Fibroblast of the aortic adventitia (primary cell): ENCODE data around the gene IL36RN. TPM values are rescaled to one million over a fixed set of nuclear protein-coding genes. Genes with fewer than 3 reads are reported as not detected.

Source experiments
- DNase-seq: peaks from one replicate; pipeline ENCODE4 v3.0.0-alpha.2; 2010; ENCODE audit warnings: low read depth
- H3K4me3 ChIP-seq: 2 replicates; pipeline ENCODE4 v1.5.1; 2011; ENCODE audit warnings: low read depth, mild to moderate bottlenecking, control low read depth, low read length, moderate library complexity
- total RNA-seq: library from RNA; depleted of rRNA; stranded (reverse); fragments of >200 nt; gene quantifications from 2 replicates; pipeline ENCODE4 v1.2.3, GENCODE V29; 2012; ENCODE audit warnings: low replicate concordance
- TF ChIP-seq, protein P1 (sequence below): IDR thresholded peaks from 2 replicates; pipeline ENCODE4 v1.5.1; 2011; ENCODE audit warnings: mild to moderate bottlenecking, low read length, control low read depth, inconsistent platforms; ENCODE audit not compliant: insufficient read depth

Gene IL36RN
- total RNA-seq, 1 donor, result not detected

DNA sequence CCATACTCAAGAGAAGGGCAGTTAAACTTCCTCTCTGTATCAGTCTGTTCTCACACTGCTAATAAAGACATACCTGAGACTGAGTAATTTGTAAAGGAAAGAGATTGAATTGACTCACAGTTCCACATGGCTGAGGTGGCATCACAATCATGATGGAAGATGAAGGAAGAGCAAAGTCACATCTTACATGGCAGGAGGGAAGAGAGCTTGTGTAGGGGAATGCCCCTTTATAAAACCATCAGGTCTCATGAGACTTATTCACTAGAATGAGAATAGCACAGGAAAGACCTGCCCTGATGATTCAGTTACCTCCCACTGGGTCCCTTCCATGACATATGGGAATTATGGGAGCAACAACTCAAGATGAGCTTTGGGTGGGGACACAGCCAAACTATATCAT lies 4.9 kb upstream of the IL36RN start:
- H3K4me3 ChIP-seq, result no peak overlapping the region
- no peak for DNase-seq
- TF ChIP-seq, protein P1, sequence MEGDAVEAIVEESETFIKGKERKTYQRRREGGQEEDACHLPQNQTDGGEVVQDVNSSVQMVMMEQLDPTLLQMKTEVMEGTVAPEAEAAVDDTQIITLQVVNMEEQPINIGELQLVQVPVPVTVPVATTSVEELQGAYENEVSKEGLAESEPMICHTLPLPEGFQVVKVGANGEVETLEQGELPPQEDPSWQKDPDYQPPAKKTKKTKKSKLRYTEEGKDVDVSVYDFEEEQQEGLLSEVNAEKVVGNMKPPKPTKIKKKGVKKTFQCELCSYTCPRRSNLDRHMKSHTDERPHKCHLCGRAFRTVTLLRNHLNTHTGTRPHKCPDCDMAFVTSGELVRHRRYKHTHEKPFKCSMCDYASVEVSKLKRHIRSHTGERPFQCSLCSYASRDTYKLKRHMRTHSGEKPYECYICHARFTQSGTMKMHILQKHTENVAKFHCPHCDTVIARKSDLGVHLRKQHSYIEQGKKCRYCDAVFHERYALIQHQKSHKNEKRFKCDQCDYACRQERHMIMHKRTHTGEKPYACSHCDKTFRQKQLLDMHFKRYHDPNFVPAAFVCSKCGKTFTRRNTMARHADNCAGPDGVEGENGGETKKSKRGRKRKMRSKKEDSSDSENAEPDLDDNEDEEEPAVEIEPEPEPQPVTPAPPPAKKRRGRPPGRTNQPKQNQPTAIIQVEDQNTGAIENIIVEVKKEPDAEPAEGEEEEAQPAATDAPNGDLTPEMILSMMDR, result no peak

- TF ChIP-seq, protein P1, result no peak
- no peak for DNase-seq
- no peak overlapping the region for H3K4me3 ChIP-seq
These were observed 2.5 kb upstream of the IL36RN start for GRCh38 chr2:113056521-113056920.

- DNase-seq, result no peak
- TF ChIP-seq, protein P1, result no peak
- H3K4me3 ChIP-seq, result no peak overlapping the region
These were observed 1.9 kb upstream of the IL36RN start for GRCh38 chr2:113057117-113057516.

- TF ChIP-seq, protein P1, result no peak
- no peak for DNase-seq
- H3K4me3 ChIP-seq, result no peak overlapping the region
These were observed 495 bp upstream of the IL36RN start for GRCh38 chr2:113058411-113058994.

GRCh38 chr2:113060396-113060795 lies 1.4 kb downstream of the IL36RN start:
- TF ChIP-seq, protein P1, result no peak
- H3K4me3 ChIP-seq, result no peak overlapping the region
- peak; percentile 20 for DNase-seq

DNA sequence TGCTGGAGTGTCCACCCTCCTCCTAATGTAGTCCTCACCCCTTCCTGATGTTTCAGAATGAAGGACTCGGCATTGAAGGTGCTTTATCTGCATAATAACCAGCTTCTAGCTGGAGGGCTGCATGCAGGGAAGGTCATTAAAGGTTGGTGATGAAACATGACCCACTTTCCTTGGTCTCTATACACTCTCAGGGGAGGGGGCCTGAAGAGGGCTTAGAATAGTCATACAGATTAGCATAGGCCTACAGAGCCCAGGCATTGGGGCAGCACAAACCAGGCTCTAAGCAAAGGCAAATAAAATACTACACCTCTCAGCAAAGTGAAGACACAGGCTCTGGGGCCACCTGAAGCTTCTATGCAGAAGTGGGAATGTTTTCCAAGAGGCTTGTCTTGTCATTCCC lies 1.8 kb downstream of the IL36RN start:
- no peak overlapping the region for H3K4me3 ChIP-seq
- DNase-seq, result no peak
- TF ChIP-seq, protein P1, result no peak

- no peak overlapping the region for H3K4me3 ChIP-seq
- DNase-seq, result no peak
- TF ChIP-seq, protein P1, result no peak
These were observed 2.2 kb downstream of the IL36RN start for GRCh38 chr2:113061241-113061640.
